Gastroesophageal sphincter (tissue), 3 donors: ENCODE results near the gene PDZRN4.

Source experiments
- POLR2A ChIP-seq, 2 donors: fragments of 450-650 bp; IDR thresholded peaks; one replicate each; pipeline ENCODE4 v1.6.1; 2017; ENCODE audit warnings: antibody characterized with exemption in 2 of 2, mild to moderate bottlenecking in 2 of 2, moderate library complexity in 1 of 2
- TF ChIP-seq, protein P1 (sequence below), 4 experiments: fragments of 200-600 bp in 2 of 4; fragments of 450-650 bp in 2 of 4; sonication (generic) in 1 of 4; IDR thresholded peaks; one replicate each; pipeline ENCODE4 v1.5.1; 2017 to 2019; ENCODE audit warnings: antibody characterized with exemption in 4 of 4, mild to moderate bottlenecking in 2 of 4, moderate library complexity in 2 of 4

DNA sequence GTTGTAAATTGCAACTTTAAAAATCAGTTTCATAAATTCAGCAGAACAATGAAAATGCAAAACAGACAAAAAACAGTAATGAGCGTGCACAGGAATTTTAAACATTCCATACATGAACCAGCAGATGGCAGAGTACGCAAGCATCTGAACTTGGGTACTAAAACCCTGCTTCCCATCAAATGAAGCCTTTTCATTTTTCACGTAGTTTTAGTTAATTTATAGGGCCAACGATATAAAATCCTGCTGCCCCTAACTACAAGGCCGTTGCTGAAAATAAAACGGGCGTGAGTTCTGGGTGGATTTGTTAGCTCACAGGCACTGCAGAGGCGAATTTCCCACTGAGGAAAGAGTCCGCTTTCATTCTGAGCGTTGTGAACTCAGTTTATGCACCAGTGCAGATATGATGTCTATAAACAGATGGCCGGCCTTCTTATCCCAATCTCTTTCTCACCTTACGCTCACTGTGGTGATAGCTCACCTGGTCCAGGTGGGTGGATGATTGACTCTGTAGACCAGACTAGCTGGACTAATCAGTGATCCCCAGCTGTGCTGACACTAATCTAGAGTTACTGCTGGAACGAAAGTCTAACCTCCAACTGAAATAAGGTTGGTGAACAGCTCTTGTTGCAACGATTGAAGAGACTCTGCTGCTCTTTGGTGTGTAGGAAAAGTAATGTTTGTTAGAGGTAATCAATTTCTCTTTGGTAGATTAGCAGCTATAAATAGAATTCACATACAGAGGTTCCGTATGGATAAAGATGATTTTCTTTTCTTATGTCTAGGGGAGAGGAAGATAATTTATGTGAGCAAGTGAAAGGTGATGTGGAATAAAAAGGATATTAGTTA is 89.2 kb downstream of the PDZRN4 start:
- TF ChIP-seq, protein P1, sequence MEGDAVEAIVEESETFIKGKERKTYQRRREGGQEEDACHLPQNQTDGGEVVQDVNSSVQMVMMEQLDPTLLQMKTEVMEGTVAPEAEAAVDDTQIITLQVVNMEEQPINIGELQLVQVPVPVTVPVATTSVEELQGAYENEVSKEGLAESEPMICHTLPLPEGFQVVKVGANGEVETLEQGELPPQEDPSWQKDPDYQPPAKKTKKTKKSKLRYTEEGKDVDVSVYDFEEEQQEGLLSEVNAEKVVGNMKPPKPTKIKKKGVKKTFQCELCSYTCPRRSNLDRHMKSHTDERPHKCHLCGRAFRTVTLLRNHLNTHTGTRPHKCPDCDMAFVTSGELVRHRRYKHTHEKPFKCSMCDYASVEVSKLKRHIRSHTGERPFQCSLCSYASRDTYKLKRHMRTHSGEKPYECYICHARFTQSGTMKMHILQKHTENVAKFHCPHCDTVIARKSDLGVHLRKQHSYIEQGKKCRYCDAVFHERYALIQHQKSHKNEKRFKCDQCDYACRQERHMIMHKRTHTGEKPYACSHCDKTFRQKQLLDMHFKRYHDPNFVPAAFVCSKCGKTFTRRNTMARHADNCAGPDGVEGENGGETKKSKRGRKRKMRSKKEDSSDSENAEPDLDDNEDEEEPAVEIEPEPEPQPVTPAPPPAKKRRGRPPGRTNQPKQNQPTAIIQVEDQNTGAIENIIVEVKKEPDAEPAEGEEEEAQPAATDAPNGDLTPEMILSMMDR (IDR thresholded peaks at IDR 0.05): peak; percentile 30 to 61 (median 42)
- TF ChIP-seq POLR2A (IDR thresholded peaks at IDR 0.05): no peak
